Effector CD4-positive, alpha-beta T cell (primary cell): Measurements from ENCODE around the gene PIAS1.
"Not testable (repeated sequence)": the region's sequence is repeated elsewhere in the genome, so short reads cannot be mapped to it uniquely, and the experiment has no call there.

Source experiments
- DNase-seq: peaks from one replicate; pipeline ENCODE4 v3.0.0-alpha.2; 2020

Gene PIAS1

DNA sequence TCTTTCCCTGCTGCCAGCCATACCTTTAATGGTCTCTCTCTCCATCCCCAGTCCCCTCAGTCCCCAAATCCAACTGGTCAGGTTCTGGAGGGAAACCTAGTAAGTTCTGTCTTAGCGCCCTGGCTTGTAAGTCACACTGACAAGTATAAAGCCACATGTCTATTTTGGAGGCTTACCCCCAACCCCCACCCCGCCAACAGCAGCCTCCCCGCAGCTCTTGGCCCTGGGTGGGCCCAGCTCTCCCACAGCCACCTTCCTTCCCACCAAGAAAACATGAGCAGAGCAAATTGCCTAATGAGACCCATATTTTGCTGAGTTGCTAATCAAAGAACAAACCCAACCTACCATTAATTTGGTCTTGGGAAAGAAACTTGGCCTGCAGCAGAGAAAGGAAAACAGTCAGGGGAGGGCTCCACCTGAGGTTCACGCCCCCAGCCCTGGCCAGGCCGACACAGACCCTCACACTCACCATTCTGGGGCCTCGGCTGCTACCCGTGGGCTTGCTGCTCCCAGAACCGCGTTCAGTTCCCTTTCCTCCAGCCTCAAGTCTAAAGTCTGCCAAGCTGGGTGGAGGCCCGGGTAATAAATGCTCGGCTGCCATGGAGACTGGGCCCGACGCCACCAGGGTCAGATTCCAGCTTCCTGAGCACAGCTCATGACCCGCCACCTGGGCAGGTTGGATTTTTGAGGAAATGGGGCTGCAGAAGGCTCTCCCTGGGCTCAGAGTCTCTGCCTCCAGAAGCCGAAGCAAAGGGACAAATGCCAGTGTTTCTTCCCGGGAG lies 150.9 kb downstream of the PIAS1 start, which contains the start of gene CALML4:
TSS of gene CALML4 (minus strand) at position 557 of the 782 bp plus-strand sequence. CDS start at position 472, 85 bp downstream.
- no peak for DNase-seq

DNA sequence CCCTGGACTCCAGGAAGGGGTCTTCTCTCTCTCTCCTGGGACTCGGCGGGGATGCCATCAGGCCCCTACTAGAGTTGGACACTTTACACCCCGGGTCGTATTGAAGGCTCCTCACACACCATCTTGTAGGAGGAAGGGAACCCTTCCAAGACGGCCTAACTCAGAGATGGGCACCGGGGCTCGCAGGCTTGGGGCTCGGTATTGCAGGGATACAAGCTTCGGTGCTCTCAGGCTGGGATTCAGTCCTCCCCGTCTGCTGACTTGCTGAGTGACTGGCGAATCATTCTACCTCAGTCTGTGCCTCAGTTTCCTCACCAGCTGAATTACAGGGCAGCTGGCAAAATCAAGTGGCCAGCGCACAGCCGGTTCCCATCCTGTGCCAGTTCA lies 151.4 kb downstream of the PIAS1 start:
- DNase-seq, result no peak

DNA sequence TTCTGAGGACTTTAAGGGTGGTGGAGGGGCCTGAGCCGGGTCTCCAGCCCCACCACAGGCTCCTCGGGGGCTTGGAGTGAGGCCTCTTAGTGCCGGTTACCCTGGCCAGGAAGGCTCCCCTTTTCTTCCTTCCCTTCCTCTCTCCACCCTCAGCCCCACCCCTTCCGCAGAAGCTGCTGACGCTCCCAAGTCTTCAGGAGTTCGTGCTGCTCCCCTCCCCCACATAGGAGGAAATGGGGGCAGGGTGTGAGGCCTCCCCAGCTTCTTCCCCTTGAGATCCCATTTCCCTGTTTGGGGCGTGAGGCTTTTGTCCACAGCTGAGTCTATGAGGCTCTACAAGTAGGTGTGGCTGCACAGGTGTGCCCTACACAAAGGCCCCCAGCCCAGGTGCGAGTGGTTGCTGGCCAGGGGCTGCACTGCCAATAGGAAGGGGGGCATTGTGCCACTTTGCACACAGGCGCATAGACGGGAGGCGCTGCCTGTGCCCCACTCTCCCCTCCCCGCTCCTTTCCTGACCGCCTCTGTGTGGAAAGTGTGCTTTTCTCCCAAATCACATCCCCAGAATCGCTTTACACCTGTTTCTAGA lies 151.9 kb downstream of the PIAS1 start:
- no peak for DNase-seq

DNA sequence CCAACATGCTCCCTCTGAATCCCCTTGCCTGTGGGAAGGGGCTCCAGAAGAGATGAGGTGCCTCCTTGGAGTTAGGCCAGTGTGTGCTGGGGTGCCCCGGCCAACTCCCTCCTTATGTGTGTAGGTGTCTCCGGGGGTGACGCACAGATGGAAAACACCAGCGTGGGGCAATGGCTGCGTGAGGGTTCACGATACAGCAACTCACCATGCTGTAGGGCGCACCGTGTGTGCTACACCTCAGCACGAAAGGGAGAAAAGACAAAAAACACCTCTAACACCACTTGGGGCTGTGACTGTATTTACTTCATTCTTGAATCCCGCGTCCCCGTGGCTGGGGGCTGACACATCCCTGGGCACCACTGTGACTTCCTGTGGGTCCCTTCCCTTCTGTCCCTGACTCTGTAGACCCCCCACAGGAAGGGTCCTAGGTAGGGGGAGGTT lies 152.6 kb downstream of the PIAS1 start:
- no peak for DNase-seq

DNA sequence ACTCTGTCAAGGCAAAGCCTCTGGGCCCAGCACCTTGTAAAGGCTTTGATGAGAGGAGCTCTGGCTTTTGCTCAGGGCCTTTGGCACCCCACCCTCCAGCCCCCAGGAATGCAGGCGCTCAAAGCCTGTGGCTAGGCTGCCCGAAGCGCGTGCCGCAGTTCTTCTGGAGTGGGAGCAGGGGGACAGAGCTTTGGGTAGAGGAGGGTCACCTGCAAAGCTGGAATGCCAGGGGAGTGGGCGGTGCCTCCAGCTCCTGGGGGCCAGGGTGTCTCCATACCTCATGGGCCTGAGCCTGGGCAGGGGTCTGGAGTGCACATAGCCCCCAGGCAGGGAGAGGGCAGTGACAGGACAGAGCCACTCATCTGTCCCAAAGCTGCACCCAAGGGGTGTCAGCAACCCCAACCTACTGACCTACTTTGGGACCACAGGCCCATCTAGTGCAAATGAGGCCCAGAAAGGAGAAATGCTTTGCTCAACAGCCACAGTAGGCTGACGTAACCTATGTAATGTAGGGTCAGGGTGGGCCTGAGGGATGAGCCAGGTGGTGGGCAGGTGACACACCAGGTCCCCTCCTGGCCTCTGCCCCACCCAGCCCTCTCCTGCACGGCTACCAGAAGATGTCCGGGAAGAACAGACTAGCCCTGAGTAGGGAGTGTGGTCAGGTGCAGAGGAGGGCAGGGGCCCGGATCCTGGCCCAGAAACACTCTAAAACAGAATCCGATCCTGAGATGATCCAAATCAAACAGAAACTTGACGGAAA lies 153.2 kb downstream of the PIAS1 start:
- DNase-seq, result no peak

DNA sequence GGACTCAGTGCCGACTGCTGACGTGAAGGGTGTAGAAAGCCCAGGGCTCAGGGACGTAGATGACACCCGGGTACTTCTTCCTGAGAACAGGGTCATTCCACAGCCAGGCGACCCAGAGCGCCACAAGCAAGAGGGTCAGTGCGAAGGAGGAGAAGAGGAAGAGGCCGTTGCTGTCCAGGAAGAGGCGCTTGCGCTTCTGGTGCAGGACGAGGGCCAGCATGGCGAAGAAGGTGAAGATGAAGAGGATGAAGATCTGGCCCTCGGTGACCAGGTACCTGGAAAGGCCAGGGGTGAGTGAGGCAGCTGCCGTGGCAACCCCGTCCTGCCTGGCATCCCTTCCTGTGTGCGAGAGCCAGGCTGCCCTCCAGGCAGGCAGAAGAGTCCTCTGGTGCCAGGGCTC lies 154.0 kb downstream of the PIAS1 start:
- no peak for DNase-seq

DNA sequence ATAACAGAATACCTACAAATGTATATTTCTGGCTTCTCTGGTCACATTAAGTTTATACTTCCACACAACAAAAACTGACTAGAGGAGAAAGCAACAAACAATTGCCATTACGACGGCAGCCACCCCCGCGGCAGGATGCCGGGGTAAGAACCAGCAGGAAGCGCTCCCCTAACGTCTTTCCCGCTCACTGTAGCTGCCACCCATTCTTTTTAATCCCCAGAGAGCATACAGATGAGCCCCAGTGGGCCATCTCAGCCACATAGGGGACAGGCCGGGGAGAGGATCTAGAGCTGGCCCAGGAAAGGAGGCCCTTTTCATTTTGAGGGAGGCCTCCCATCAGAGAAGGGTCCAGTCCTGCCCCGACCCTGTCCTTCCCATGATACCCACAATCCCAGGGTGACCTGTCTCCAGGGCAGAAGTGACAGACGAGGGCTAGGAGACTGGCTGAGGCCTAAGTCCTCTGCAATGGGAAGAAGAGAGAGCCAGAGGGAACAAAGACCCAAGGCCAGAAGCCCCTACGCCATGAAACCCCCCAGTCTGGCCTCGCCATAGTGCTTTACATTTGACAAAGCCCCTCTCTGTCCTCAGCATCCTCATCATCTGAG lies 154.6 kb downstream of the PIAS1 start:
- DNase-seq, result no peak

DNA sequence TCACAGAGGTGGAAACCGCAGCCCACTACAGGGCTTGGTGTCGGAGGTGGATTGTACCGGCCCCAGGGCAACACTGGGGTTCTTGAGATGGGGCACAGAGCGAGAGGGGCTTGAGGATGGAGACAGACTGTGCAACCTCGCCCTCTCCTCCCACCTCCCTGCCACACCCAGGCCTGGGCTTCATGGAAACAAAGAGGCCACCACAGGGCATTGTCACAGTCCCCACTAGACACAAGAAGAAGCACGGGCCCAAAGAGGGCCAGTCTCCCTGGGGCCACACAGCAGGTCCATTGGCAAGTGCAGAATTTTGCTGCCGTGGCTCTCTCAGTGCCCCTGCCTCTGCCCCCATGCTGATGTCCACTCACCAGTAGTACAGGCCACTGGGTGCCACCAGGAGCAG lies 155.2 kb downstream of the PIAS1 start:
- no peak for DNase-seq

DNA sequence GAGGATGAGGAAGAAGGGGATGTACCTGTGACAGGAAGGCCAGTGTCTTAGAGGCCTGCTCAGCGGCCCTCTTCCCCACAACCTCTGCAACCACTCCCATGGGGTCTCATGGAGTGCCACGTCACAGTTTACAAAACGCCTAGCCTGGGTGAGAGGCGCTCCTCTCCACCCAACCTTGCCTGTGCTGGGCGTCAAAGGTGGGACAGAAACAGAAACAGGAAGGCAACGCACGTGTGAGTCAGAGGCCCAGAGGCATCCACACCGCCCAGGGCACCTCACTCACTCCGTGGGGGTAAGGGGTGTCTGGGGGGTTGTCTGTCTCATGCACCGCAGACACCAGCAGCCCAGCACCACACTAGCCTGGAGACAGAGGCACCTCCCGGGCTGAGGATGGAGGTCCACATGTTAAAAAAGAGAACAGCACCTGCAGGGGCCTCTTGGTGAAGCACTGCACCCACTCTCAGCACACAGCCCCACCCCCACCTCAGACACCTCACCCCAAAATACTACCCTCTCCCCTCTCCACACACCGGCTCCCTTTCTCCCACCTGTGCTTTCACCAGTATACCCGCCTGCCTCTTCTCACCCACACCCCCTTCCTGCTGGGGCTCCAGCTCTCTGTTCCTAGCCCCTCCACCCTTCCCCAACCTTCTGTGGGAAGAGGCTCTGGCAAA lies 155.8 kb downstream of the PIAS1 start:
- no peak for DNase-seq

DNA sequence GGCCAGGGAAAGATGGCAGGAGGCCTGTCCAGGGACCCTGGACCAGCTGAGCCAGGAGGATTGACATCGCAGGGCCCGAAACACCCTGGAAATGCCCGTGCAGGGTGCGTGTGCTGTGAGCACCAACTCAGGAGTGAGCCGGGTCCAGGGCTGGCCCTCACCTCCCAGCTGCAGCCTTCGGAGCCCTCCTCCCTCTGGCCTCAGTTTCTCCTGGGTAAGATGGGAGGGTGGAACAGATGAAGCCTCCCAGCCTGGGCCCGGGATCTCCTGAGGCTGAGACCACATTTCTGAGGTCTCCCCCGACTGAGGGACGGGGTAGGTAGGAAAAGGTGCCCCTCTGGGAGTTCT lies 156.3 kb downstream of the PIAS1 start:
- no peak for DNase-seq

DNA sequence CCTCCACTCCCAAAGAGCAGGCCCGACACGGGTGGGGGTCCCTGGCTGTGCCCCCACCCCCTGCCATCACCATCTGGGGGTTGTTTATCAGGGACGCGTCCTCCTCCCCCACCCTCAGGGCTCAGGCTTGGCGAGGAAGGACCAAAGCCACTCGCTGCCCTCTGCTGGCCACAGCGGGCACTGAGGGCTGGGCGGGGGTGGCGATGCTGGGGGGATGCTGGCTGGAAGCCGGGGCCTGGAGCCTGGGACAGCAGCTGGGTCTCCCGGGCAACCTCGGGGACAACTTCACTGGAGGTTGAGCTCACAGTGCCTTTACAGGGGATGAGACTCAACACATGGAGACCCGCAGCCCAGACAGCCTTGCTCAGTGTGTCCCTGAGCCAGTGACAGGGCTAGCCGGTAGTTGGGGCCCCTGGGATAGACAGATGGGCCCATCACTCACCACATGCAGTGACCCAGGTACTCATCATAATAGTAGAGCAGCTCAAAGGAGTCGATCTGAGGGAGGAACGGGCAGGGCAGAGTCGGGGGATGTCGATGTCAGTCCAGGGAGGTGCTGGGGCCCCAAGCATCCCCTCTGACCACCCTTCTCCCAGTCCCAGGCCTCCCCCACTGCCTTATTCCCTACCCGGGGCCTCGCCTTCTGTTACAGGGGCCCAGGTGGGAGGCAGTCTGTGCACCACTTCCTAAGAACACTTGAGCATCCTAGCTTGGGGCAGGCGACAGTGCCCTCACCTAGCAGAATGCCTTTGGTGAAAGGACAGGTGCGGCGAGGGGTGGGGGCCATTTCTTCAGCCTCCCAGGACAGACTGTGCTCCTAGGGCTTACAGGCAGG lies 156.9 kb downstream of the PIAS1 start:
- peak; percentile 33 for DNase-seq

DNA sequence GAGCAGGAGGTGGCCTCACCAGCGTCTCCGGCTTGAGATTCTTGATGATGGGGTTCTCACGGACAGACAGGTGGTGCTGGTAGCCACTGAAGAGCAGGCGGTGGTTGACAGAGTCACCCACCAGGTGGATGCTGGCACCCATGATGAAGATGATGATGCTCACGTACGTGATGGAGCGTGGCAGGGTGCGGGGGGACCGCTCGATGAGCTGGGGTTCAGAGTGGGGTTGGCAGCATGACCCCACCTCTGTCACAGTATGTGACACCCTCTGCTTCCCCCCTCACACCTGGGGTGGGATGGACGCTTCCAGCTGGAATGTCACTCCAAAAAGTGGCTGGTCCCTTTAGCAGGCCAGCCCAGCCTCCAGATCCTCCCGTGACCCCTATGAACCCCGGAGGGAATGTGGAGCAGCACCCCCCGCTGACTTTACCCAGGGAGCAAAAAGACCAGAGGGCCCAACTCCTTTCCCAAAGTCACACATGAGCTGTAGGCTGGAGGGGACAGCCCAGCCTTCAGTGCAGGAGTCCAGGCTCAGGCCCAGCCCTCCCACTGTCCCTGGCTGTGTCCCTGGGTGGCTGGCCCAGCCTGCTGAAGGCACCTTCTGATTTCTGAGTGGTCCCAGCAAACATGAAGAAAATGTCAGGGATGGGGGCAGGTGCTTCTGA lies 157.7 kb downstream of the PIAS1 start:
- DNase-seq, result no peak

DNA sequence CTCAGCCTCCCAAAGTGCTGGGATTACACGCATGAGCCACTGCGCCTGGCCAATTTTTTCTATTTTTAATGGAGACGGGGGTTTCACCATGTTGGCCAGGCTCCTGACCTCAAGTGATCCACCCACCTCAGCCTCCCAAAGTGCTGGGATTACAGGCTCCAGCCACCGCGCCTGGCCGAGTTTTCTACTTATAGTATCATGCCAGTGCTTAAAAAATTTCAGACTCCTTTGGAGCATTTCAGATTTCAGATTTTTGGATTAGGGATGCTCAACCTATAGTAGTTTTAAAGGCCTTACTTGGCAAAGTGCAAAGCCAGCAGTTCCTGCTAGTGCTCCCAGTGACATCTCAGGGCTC lies 159.4 kb downstream of the PIAS1 start:
- not testable (repeated sequence) for DNase-seq

DNA sequence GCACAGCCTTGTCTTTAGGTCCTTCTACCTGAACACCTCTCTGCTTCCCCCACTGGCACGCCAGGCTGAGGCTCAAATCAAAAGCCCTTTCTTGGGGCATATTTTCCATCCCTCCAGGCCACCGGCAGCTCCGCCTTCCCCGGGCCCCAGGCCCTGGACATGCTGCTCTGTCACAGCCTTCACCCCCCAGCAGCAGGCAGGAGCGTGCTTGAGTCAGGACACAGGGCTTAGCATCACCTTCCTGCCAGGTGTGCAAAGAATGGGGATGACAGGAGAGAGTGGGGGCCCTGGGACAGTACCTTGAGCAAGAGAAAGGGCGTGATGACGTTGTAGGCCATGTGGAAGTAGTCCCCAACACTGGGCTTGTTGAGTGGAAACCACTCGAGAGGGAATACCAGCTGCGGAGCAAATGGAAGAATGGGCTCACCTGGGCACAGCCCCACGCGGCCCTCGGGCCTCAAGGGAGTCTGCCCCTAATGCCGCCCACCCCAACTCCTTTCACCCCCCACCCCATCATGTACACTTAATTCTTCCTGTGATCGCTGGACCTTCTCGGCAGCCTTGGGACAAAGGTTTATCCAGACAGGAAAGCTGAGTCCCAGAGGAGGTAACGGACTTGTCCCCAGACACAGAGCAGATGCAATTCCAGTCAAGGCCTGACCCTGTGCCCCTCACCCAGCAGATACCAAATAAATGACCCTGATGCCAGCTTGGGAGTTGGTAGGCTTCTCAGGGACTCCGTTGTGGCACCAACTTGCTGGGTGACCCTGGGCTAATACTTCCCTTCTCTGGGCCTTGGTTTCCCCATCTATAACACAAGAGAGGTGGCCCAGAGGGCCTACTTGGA lies 160.1 kb downstream of the PIAS1 start:
- no peak for DNase-seq

DNA sequence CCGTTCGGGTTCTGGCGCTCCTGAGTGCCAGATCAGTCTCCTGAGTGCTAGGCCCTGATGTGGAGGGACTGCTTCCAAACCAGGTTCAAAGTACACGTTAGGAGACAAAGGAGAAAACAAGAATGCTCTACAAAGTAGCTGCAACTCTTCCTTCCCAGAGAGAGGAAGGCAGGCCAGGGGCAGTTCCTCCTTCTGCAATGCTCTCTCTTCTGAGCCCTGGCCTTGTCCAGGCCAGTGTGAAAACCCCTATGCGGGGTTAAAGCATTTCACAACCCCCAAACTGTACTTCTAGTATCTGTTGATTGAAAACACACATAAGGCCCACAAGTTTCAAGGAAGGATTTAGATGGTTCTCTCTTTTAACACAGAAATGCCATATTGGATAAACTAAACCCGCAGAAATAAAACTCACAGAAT lies 160.7 kb downstream of the PIAS1 start:
- no peak for DNase-seq

DNA sequence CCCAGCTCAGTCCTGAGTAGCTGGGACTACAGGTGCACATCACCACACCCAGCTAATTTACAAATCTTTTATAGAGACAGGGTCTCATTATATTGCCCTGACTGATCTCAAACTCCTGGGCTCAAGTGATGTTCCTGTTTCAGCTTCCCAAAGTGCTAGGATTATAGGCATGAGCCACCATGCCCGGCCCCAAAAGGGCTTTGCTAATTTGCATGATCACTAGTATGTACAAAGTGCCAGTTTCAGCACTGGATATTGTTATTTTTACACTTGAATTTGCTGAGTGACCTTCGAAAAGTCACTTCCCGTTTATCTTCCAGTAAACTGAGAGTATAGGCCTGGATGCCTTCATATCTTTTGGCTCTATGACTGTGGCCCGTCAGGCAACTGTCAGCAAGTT lies 163.2 kb downstream of the PIAS1 start:
- no peak for DNase-seq

DNA sequence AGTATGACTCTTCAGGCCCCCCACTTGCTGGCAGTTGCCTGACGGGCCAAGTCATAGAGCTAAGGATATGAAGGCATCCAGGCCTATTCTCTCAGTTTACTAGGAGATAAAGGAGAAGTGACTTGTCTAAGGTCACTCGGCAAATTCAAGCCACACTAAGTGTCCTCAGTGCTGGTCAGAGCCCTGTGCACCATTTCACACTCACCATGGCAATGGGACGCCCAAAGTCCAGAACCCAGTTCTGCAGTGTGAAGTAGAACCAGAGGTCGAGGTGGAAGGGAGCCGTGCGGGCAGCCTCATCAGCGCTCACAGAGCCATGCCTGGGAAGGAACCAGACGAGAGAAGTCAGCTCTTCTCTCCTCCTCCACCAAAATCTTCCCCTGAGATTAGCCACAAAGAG lies 164.2 kb downstream of the PIAS1 start:
- no peak for DNase-seq

DNA sequence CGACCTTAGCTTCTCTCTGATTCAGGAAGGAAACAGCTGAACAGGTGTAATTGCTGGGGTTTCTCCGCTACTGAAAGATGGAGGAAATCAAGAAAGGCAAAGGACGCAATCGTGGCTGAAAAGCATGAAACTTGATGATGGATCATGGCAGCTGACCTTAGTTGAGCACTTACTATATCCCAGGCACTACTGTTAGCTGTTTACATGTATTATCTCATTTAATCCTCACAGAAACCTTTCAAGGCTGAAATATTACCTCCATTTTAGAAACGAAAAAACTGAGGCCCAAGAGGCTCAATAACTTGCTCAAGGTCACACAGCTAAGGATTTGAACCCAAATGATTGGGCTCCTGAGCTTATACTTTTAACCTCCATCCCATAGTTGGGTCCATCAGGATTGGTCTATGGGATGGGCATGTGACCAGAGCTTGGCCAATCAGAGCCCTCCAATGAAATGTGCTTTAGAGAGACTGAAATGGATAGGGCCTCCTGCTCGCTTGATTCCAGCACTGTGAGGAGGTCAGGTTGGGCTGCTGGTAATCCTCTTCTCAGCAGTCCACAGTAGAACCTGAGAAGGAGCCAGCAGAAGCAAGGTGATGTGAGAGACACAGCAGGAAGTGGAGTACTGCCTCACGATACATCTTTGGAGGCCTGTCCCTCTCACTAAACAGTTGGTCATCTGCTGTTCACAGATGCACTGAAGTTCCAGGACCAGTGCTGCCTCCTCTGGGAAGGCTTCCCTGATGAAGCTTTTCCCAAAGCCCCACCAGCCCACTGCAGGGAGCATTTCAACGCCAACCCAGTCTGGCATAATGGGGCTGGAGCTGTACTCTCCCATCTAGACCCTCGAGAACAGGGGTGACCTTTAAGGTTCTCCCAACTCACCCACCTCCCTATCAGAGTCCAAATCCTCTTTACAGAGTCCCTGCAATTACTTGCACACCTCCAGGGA lies 165.0 kb downstream of the PIAS1 start:
- DNase-seq, result no peak

DNA sequence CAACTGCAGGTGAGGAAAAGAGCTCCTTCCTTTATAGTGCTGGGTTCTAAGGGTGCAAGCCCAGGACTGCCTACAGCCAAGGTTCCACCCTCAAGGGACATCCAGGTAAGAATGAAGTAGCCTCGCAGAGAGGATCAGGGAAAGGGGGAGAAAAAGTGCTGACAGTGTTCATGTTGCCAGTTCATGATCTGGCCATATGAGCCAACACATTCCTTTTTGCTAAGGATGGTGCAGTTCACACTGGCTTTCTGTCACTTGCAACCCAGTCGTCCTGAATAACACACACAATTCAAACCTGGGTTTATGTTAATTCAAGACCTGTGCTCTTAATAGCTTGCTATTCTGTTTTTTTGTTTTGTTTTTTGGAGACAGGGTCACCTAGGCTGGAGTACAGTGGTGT lies 166.4 kb downstream of the PIAS1 start:
- no peak for DNase-seq
